ENCODE measurements around the gene CYP2D6. TPM values are rescaled to one million over a fixed set of nuclear protein-coding genes. Genes with fewer than 3 reads are reported as not detected.
A peak's percentile ranks its signal among the peaks of the same experiment; 100 is the strongest.

CYP2D6 gene
- polyA plus RNA-seq, 3 donors: 4.5 TPM; not detected in 2

DNA sequence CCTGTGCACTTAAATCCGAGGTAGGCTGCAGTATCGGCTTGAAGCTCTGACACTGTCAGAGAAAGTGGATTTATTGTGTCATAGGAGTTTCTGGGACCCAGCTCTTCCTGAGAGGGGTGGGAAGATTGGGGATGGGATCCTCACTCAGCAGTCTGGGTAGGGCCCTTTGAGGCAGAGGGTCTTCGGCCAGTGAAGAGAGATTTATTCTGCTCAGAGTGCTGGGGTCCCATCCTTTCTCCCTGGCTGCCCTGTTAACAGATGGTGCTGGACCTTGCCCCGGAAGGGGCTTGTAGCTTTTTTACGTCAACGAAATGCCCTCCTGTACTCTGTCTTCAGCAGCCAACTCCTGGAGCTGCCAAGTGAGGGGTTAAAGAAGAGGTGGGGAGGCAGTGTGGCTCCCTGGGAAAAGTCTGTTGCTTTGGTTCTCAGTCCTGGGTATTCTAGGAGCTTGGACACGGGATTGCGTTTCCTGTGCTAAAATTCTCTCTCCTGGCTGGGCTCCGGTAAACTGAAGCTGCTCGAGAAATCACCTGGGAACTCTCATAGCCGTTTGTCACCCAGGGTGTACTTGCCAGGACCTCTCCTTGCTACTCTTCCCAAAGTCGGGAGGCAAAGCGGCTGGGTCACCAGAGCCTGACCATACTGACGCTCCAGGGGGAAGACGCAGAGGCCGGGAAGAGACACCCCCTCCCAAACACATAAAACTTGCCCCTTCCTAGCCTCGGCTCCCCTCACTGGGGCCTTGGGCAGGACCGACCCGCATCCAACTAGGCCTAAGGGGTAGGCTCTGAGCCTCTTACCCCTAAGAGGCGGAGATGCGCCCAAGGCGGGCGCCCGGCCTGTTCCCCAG, 51.9 kb downstream of the CYP2D6 start:
- Histone ChIP-seq H2AFZ (ENCODE audit: insufficient read depth, low read depth, low read length, poor library complexity, severe bottlenecking) (peak overlapping the region; percentile 85), H3K9ac (ENCODE audit: insufficient read depth, low read length, poor library complexity, severe bottlenecking) (peak overlapping the region; percentile 86), H3K27ac (ENCODE audit: low read depth in 1 of 2, low read length in 2 of 2) (peak overlapping the region; percentile 95 to 98), H3K4me3 (replicated peaks in 1 of 3; ENCODE audit: low read depth in 2 of 3, low read length in 3 of 3) (peak overlapping the region; percentile 12 to 86 (median 30)), H3K36me3 (replicated peaks in 1 of 2; ENCODE audit: control insufficient read depth in 1 of 2, insufficient read depth in 2 of 2, low read length in 2 of 2) (peaks cover 15 to 39% of the 10 kb centered on the region in 2 donors), H4K20me1 (ENCODE audit: insufficient read depth, low read length) (no peaks in the 10 kb centered on the region), H3K4me2 (replicated peaks; ENCODE audit: extremely low read depth, low read length, poor library complexity, severe bottlenecking) (peak overlapping the region; percentile 85), H3K27me3 (ENCODE audit: control insufficient read depth in 2 of 2, insufficient read depth in 2 of 2, low read length in 2 of 2) (no peaks in the 10 kb centered on the region), H3K9me3 (replicated peaks in 1 of 2; ENCODE audit: control insufficient read depth in 1 of 2, insufficient read depth in 1 of 2, low read length in 2 of 2) (no peaks in the 10 kb centered on the region), H3K79me2 (ENCODE audit: insufficient read depth, low read length) (peaks cover 50% of the 10 kb centered on the region), H3K4me1 (ENCODE audit: control insufficient read depth in 1 of 2, insufficient read depth in 2 of 2, low read length in 2 of 2) (peaks cover 35 to 50% of the 10 kb centered on the region in 2 donors)
- Mint-ChIP-seq H3K27me3 (ENCODE audit: low read depth in 3 of 3) (peaks cover 0 to 4% (median 0%) of the 10 kb centered on the region in 3 donors), H3K4me1 (peaks cover 38% of the 10 kb centered on the region), H3K27ac (peak overlapping the region; percentile 95 to 99 (median 98)), H3K9me3 (no peaks in the 10 kb centered on the region), H3K4me3 (peak overlapping the region; percentile 87 to 94), H3K36me3 (peaks cover 17 to 36% of the 10 kb centered on the region in 2 donors)
- intact Hi-C loops (cut with micrococcal nuclease): no loop called here
- 77% methylated on average over 24 of the region's 24 CpGs for WGBS (ENCODE audit: insufficient coverage)
- TF ChIP-seq CTCF (IDR thresholded peaks at IDR 0.05): no peak
- no peak for DNase-seq

- peaks cover 40% of the 10 kb centered on the region for H3K79me2 ChIP-seq (ENCODE audit: insufficient read depth, low read length)
- H3K4me3 ChIP-seq (replicated peaks in 1 of 3; ENCODE audit: low read depth in 2 of 3, low read length in 3 of 3): no peak overlapping the region
- peaks cover 37 to 59% of the 10 kb centered on the region in 2 donors for H3K4me1 ChIP-seq (ENCODE audit: control insufficient read depth in 1 of 2, insufficient read depth in 2 of 2, low read length in 2 of 2)
- H3K4me2 ChIP-seq (replicated peaks; ENCODE audit: extremely low read depth, low read length, poor library complexity, severe bottlenecking): no peak overlapping the region
- H3K9ac ChIP-seq (ENCODE audit: insufficient read depth, low read length, poor library complexity, severe bottlenecking): no peak overlapping the region
- Mint-ChIP-seq H3K9me3 (no peaks in the 10 kb centered on the region), H3K27ac (peak overlapping the region in 6 of 7 donors; percentile 50 to 99 (median 98)), H3K4me3 (no peak overlapping the region), H3K27me3 (ENCODE audit: low read depth in 3 of 3) (peaks cover 0 to 5% (median 0%) of the 10 kb centered on the region in 3 donors), H3K4me1 (peaks cover 48% of the 10 kb centered on the region), H3K36me3 (peaks cover 12 to 27% of the 10 kb centered on the region in 2 donors)
- no peaks in the 10 kb centered on the region for H3K9me3 ChIP-seq (replicated peaks in 1 of 2; ENCODE audit: control insufficient read depth in 1 of 2, insufficient read depth in 1 of 2, low read length in 2 of 2)
- H3K36me3 ChIP-seq (replicated peaks in 1 of 2; ENCODE audit: control insufficient read depth in 1 of 2, insufficient read depth in 2 of 2, low read length in 2 of 2): peaks cover 5 to 28% of the 10 kb centered on the region in 2 donors
- DNase-seq: no peak
- H4K20me1 ChIP-seq (ENCODE audit: insufficient read depth, low read length): no peaks in the 10 kb centered on the region
- peak overlapping the region in 1 of 2 donors; percentile 98 for H3K27ac ChIP-seq (ENCODE audit: low read depth in 1 of 2, low read length in 2 of 2)
- WGBS (ENCODE audit: insufficient coverage): 95% methylated on average over 20 of the region's 21 CpGs
- intact Hi-C loops (cut with micrococcal nuclease): no loop called here
- no peak overlapping the region for H2AFZ ChIP-seq (ENCODE audit: insufficient read depth, low read depth, low read length, poor library complexity, severe bottlenecking)
- no peaks in the 10 kb centered on the region for H3K27me3 ChIP-seq (ENCODE audit: control insufficient read depth in 2 of 2, insufficient read depth in 2 of 2, low read length in 2 of 2)
- no peak for TF ChIP-seq CTCF (IDR thresholded peaks at IDR 0.05)
Measured at GRCh38 chr22:42077486-42078125, 53.0 kb downstream of the CYP2D6 start.

Measured in CD14-positive monocyte (primary cell).